T-cell (primary cell): ENCODE data around the gene DHX57. TPM values are rescaled to one million over a fixed set of nuclear protein-coding genes. Genes with fewer than 3 reads are reported as not detected.

Experiments used
- ATAC-seq, 4 experiments: fragments of 200-7000 bp in 3 of 4; fragments of 150-1000 bp in 1 of 4; cut with Tn5 transposase; replicated peaks in 1 of 4; 1 replicate in 3 of 4; 2 replicates in 1 of 4; pipeline ENCODE4 v1.10.0; 2021; ENCODE audit warnings: moderate library complexity in 3 of 4, mild to moderate bottlenecking in 2 of 4, moderate number of reproducible peaks in 1 of 4
- CTCF ChIA-PET, 2 donors: fragments of 300-600 bp; sonication (Branson Sonifier 250); formaldehyde crosslinking; loops; one replicate each; lab custom pipeline; 2022; ENCODE audit warnings: antibody characterized with exemption in 2 of 2; lab: Charles Lee
- POLR2A ChIA-PET, 2 donors: fragments of 300-600 bp; sonication (Branson Sonifier 250); formaldehyde crosslinking; loops; one replicate each; lab custom pipeline; 2022; ENCODE audit warnings: antibody characterized with exemption in 2 of 2; lab: Charles Lee
- DNase-seq, 35 experiments: peaks; one replicate each; pipeline versions ENCODE4 v3.0.0 to v3.0.0-alpha.2; 2013 to 2023
- H3K27ac ChIP-seq: one replicate; pipeline ENCODE4 v1.5.1; 2013; ENCODE audit warnings: low read length
- H3K27me3 ChIP-seq, 2 experiments: replicated peaks in 1 of 2; 1 replicate in 1 of 2; 2 replicates in 1 of 2; pipeline versions ENCODE4 v1.6.1 to v1.7.0; 2013; ENCODE audit warnings: low read length in 1 of 2, mixed read lengths in 1 of 2; ENCODE audit not compliant: control insufficient read depth in 2 of 2, insufficient read depth in 2 of 2; ENCODE audit errors: extremely low read depth in 1 of 2
- H3K36me3 ChIP-seq, 2 donors: 1 replicate in 1 of 2; 2 replicates in 1 of 2; pipeline versions ENCODE4 v1.6.1 to v1.7.0; 2013; ENCODE audit warnings: low read length in 1 of 2; ENCODE audit not compliant: control insufficient read depth in 2 of 2, insufficient read depth in 1 of 2; ENCODE audit errors: extremely low read depth in 1 of 2
- H3K4me1 ChIP-seq, 2 experiments: 1 replicate in 1 of 2; 2 replicates in 1 of 2; pipeline versions ENCODE4 v1.6.1 to v1.7.0; 2013; ENCODE audit warnings: low read length in 2 of 2, mixed read lengths in 1 of 2; ENCODE audit not compliant: insufficient read depth in 2 of 2, control insufficient read depth in 1 of 2; ENCODE audit errors: extremely low read depth in 1 of 2
- H3K4me3 ChIP-seq, 2 donors: 1 replicate in 1 of 2; 2 replicates in 1 of 2; pipeline versions ENCODE4 v1.5.1 to v1.7.0; 2013; ENCODE audit warnings: mild to moderate bottlenecking in 2 of 2, low read length in 1 of 2, moderate library complexity in 1 of 2; ENCODE audit not compliant: control insufficient read depth in 1 of 2; ENCODE audit errors: extremely low read depth in 1 of 2
- H3K9me3 ChIP-seq: 2 replicates; pipeline ENCODE4 v1.7.0; 2013
- H3K27ac Mint-ChIP-seq, 2 donors: one replicate each; pipeline ENCODE4 v1.8.0; 2020 to 2021; ENCODE audit warnings: mild to moderate bottlenecking in 2 of 2, mixed read lengths in 2 of 2
- H3K27me3 Mint-ChIP-seq, 2 donors: one replicate each; pipeline ENCODE4 v1.8.0; 2021 to 2022; ENCODE audit warnings: mixed read lengths in 2 of 2
- H3K36me3 Mint-ChIP-seq: one replicate; pipeline ENCODE4 v1.8.0; 2021; ENCODE audit warnings: mixed read lengths
- H3K4me1 Mint-ChIP-seq, 3 donors: one replicate each; pipeline ENCODE4 v1.8.0; 2020 to 2022; ENCODE audit warnings: mixed read lengths in 3 of 3, mild to moderate bottlenecking in 1 of 3
- H3K4me3 Mint-ChIP-seq, 3 donors: one replicate each; pipeline ENCODE4 v1.8.0; 2020 to 2022; ENCODE audit warnings: mild to moderate bottlenecking in 3 of 3, mixed read lengths in 3 of 3, moderate library complexity in 3 of 3
- H3K9me3 Mint-ChIP-seq, 3 donors: one replicate each; pipeline ENCODE4 v1.8.0; 2020 to 2022; ENCODE audit warnings: mixed read lengths in 3 of 3
- WGBS: methylation state at CpG from one replicate; pipeline ENCODE4 v1.1.5; 2013; ENCODE audit warnings: missing lambda C conversion rate; ENCODE audit not compliant: insufficient coverage; 5-methylcytosine and 5-hydroxymethylcytosine counted together
- total RNA-seq, 35 experiments: library from RNA in 6 of 35; stranded (reverse) in 6 of 35; fragments of 120-200 nt in 1 of 35; gene quantifications; one replicate each; pipeline versions ENCODE4 v1.2.1 to v1.2.4 and lab custom pipeline; 2013 to 2026

Gene DHX57
- total RNA-seq, 5 donors from 2014 or later (not counting 1 experiment from before 2014, with no cell fraction given): 14.2 to 20.5 (median 16.0) TPM

GRCh38 chr2:38862476-38862875, 13.3 kb downstream of the DHX57 start:
- H3K27ac Mint-ChIP-seq: no peak overlapping the region
- DNase-seq (no peak), ATAC-seq (no peak)
- ChIA-PET CTCF (no interaction called here), POLR2A (no interaction called here)
- no peak overlapping the region for H3K4me3 Mint-ChIP-seq
- H3K36me3 Mint-ChIP-seq: peaks cover 69% of the 10 kb centered on the region
- H3K9me3 Mint-ChIP-seq: no peaks in the 10 kb centered on the region
- H3K27ac ChIP-seq: no peak overlapping the region
- H3K9me3 ChIP-seq: no peaks in the 10 kb centered on the region
- peaks cover 0 to 55% of the 10 kb centered on the region in 2 donors for H3K36me3 ChIP-seq
- no peaks in the 10 kb centered on the region for H3K4me1 ChIP-seq
- H3K27me3 ChIP-seq: no peaks in the 10 kb centered on the region
- peaks cover 0 to 8% (median 7%) of the 10 kb centered on the region in 3 donors for H3K4me1 Mint-ChIP-seq
- no peaks in the 10 kb centered on the region for H3K27me3 Mint-ChIP-seq
- H3K4me3 ChIP-seq: no peak overlapping the region

GRCh38 chr2:38856165-38856564, 19.6 kb downstream of the DHX57 start:
- Mint-ChIP-seq H3K4me1 (no peaks in the 10 kb centered on the region), H3K9me3 (no peaks in the 10 kb centered on the region), H3K36me3 (peaks cover 55% of the 10 kb centered on the region), H3K27me3 (no peaks in the 10 kb centered on the region), H3K27ac (no peak overlapping the region), H3K4me3 (no peak overlapping the region)
- Histone ChIP-seq H3K36me3 (peaks cover 12 to 57% of the 10 kb centered on the region in 2 donors), H3K9me3 (no peaks in the 10 kb centered on the region), H3K27ac (no peak overlapping the region), H3K4me3 (no peak overlapping the region), H3K4me1 (no peaks in the 10 kb centered on the region), H3K27me3 (no peaks in the 10 kb centered on the region)
- DNase-seq: no peak
- ChIA-PET POLR2A (interaction anchor here in 1 of 2 donors (0.5 kb wide), 1 partner anchor 116 kb away, joined by 4 read pairs; no protein-coding TSS in a partner anchor), CTCF (no interaction called here)
- WGBS: no CpG with 5 or more reads among the region's 1 CpG
- ATAC-seq: no peak

GRCh38 chr2:38850045-38850444, 25.7 kb downstream of the DHX57 start:
- no peak for ATAC-seq
- H3K4me3 ChIP-seq: no peak overlapping the region
- no peaks in the 10 kb centered on the region for H3K27me3 Mint-ChIP-seq
- H3K27ac Mint-ChIP-seq: no peak overlapping the region
- DNase-seq: no peak
- WGBS: no CpG with 5 or more reads among the region's 3 CpGs
- no peak overlapping the region for H3K27ac ChIP-seq
- ChIA-PET POLR2A (no interaction called here), CTCF (no interaction called here)
- H3K36me3 ChIP-seq: peaks cover 2 to 26% of the 10 kb centered on the region in 2 donors
- H3K27me3 ChIP-seq: no peaks in the 10 kb centered on the region
- H3K36me3 Mint-ChIP-seq: peaks cover 66% of the 10 kb centered on the region
- H3K4me1 Mint-ChIP-seq: no peaks in the 10 kb centered on the region
- H3K9me3 ChIP-seq: no peaks in the 10 kb centered on the region
- H3K4me3 Mint-ChIP-seq: no peak overlapping the region
- H3K4me1 ChIP-seq: no peaks in the 10 kb centered on the region
- H3K9me3 Mint-ChIP-seq: no peaks in the 10 kb centered on the region

GRCh38 chr2:38836791-38837190, 38.9 kb downstream of the DHX57 start:
- DNase-seq (no peak), ATAC-seq (no peak)
- Mint-ChIP-seq H3K4me1 (no peaks in the 10 kb centered on the region), H3K36me3 (peaks cover 31% of the 10 kb centered on the region), H3K27ac (no peak overlapping the region), H3K27me3 (no peaks in the 10 kb centered on the region), H3K9me3 (no peaks in the 10 kb centered on the region), H3K4me3 (no peak overlapping the region)
- WGBS: no CpG with 5 or more reads among the region's 2 CpGs
- CTCF ChIA-PET: interaction anchor here in 1 of 2 donors (0.6 kb wide), 1 partner anchor 1669 kb away, joined by 3 read pairs; no protein-coding TSS in a partner anchor
- Histone ChIP-seq H3K27me3 (no peaks in the 10 kb centered on the region), H3K9me3 (no peaks in the 10 kb centered on the region), H3K27ac (no peak overlapping the region), H3K4me3 (no peak overlapping the region), H3K4me1 (no peaks in the 10 kb centered on the region), H3K36me3 (peaks cover 4 to 27% of the 10 kb centered on the region in 2 donors)
- POLR2A ChIA-PET: no interaction called here

DNA sequence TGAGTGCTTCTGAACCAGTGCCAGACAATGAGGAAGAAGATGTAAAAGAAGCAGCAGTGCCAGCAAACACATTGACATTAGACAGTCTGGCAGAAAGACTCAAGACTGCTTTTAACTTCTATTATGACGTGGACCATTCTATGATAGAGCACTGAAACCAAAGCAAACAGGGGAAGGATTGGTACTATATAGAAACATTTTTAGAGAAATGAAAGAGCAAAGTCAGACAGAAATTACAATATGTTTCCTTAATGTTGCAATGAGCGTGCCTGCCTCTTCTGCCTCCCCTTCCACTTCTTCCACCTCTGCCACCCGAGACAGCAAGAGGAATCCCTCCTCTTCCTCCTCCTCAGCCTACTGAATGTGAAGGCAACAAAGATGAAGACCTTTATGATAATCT, 39.7 kb downstream of the DHX57 start:
- ChIA-PET POLR2A (no interaction called here), CTCF (interaction anchor here in 1 of 2 donors (0.6 kb wide), 1 partner anchor 1668 kb away, joined by 3 read pairs; no protein-coding TSS in a partner anchor)
- no peak for DNase-seq
- H3K27ac Mint-ChIP-seq: no peak overlapping the region
- no CpG with 5 or more reads among the region's 3 CpGs for WGBS
- no peak for ATAC-seq
- Histone ChIP-seq H3K36me3 (peaks cover 4 to 24% of the 10 kb centered on the region in 2 donors), H3K4me1 (no peaks in the 10 kb centered on the region), H3K27ac (no peak overlapping the region), H3K9me3 (no peaks in the 10 kb centered on the region), H3K27me3 (no peaks in the 10 kb centered on the region), H3K4me3 (no peak overlapping the region)
- H3K4me3 Mint-ChIP-seq: no peak overlapping the region
- H3K4me1 Mint-ChIP-seq: no peaks in the 10 kb centered on the region
- no peaks in the 10 kb centered on the region for H3K9me3 Mint-ChIP-seq
- peaks cover 23% of the 10 kb centered on the region for H3K36me3 Mint-ChIP-seq
- no peaks in the 10 kb centered on the region for H3K27me3 Mint-ChIP-seq

DNA sequence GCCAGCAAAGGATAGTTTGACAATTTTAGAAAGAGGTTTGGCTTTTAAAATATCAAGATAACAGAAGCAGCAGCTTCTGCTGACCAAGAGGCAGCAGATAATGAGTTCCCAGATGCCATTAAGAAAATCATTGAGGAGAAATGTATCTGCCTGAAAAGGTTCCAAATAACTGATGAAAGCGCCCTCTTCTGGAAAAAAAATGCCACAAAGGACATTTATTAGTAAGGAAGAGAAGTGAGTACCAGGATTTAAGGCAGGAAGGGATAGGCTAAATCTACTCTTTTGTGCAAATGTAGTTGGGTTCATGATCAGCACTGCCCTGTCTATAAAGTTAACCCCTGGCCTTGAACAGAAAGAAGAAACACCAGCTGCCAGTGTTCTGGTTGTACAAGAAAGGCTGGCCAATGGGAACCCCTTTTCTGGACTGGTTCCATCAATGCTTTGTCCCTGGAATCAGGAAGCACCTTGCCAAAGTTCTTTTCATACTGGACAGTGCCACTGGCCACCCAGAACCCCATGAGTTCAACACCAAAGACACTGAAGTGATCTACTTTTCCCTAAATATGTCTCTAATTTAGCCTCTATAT, 40.6 kb downstream of the DHX57 start:
- H3K27ac ChIP-seq: no peak overlapping the region
- ChIA-PET POLR2A (interaction anchor here in 1 of 2 donors (0.7 kb wide), 1 partner anchor 84 kb away, joined by 3 read pairs; the partner anchor contains the start of gene SRSF7), CTCF (interaction anchor here (0.6 to 1.4 kb wide), 3 partner anchors 253 to 519 kb away, joined by 4 to 6 read pairs (median 4); no protein-coding TSS in a partner anchor)
- H3K27me3 ChIP-seq: no peaks in the 10 kb centered on the region
- no peak overlapping the region for H3K27ac Mint-ChIP-seq
- H3K36me3 Mint-ChIP-seq: peaks cover 23% of the 10 kb centered on the region
- peak in 1 of 35 experiments; percentile 32 for DNase-seq
- H3K4me1 ChIP-seq: no peaks in the 10 kb centered on the region
- no peak overlapping the region for H3K4me3 Mint-ChIP-seq
- no peaks in the 10 kb centered on the region for H3K9me3 Mint-ChIP-seq
- ATAC-seq: no peak
- no CpG with 5 or more reads among the region's 1 CpG for WGBS
- peaks cover 4 to 24% of the 10 kb centered on the region in 2 donors for H3K36me3 ChIP-seq
- no peaks in the 10 kb centered on the region for H3K27me3 Mint-ChIP-seq
- no peaks in the 10 kb centered on the region for H3K9me3 ChIP-seq
- no peaks in the 10 kb centered on the region for H3K4me1 Mint-ChIP-seq
- H3K4me3 ChIP-seq: no peak overlapping the region
